CD14-positive monocyte (primary cell): Measurements from ENCODE around the gene SLC16A13. TPM values are rescaled to one million over a fixed set of nuclear protein-coding genes. Genes with fewer than 3 reads are reported as not detected.

Source experiments
- DNase-seq, 3 donors: peaks; one replicate each; pipeline ENCODE4 v3.0.0-alpha.2; 2011 to 2022
- H2AFZ ChIP-seq: 2 replicates; pipeline ENCODE4 v1.6.0; 2012; ENCODE audit warnings: mild to moderate bottlenecking, low read depth, low read length, inconsistent platforms; ENCODE audit not compliant: insufficient read depth, poor library complexity, severe bottlenecking
- H3K27ac ChIP-seq, 2 donors: 1 replicate in 1 of 2; 2 replicates in 1 of 2; pipeline ENCODE4 v1.5.1; 2012 to 2013; ENCODE audit warnings: low read length in 2 of 2, control low read depth in 1 of 2, inconsistent platforms in 1 of 2, low read depth in 1 of 2, mild to moderate bottlenecking in 1 of 2
- H3K27me3 ChIP-seq, 2 donors: one replicate each; pipeline versions ENCODE4 v1.6.0 to v1.6.1; 2011 to 2013; ENCODE audit warnings: low read length in 2 of 2; ENCODE audit not compliant: control insufficient read depth in 2 of 2, insufficient read depth in 2 of 2
- H3K36me3 ChIP-seq, 2 donors: replicated peaks in 1 of 2; 1 replicate in 1 of 2; 2 replicates in 1 of 2; pipeline versions ENCODE4 v1.5.1 to v1.6.1; 2012 to 2013; ENCODE audit warnings: low read length in 2 of 2, control low read depth in 1 of 2, inconsistent platforms in 1 of 2, mild to moderate bottlenecking in 1 of 2; ENCODE audit not compliant: insufficient read depth in 2 of 2, control insufficient read depth in 1 of 2
- H3K4me1 ChIP-seq, 2 donors: 1 replicate in 1 of 2; 2 replicates in 1 of 2; pipeline versions ENCODE4 v1.5.1 to v1.6.1; 2012 to 2013; ENCODE audit warnings: low read length in 2 of 2, control low read depth in 1 of 2, inconsistent platforms in 1 of 2, mild to moderate bottlenecking in 1 of 2, moderate library complexity in 1 of 2; ENCODE audit not compliant: insufficient read depth in 2 of 2, control insufficient read depth in 1 of 2
- H3K4me2 ChIP-seq: replicated peaks from 2 replicates; pipeline ENCODE3; 2012; ENCODE audit warnings: low read length, moderate library complexity, mild to moderate bottlenecking; ENCODE audit not compliant: poor library complexity, severe bottlenecking; ENCODE audit errors: extremely low read depth
- H3K4me3 ChIP-seq, 3 experiments: fragments of 200-600 bp in 1 of 3; sonication (generic) in 1 of 3; replicated peaks in 1 of 3; 1 replicate in 2 of 3; 2 replicates in 1 of 3; pipeline ENCODE4 v1.5.1; 2011 to 2013; ENCODE audit warnings: low read length in 3 of 3, mild to moderate bottlenecking in 3 of 3, control low read depth in 2 of 3, low read depth in 2 of 3, inconsistent platforms in 1 of 3, moderate library complexity in 1 of 3
- H3K79me2 ChIP-seq: 2 replicates; pipeline ENCODE4 v1.6.0; 2012; ENCODE audit warnings: mild to moderate bottlenecking, control low read depth, inconsistent platforms, low read length, moderate library complexity; ENCODE audit not compliant: insufficient read depth
- H3K9ac ChIP-seq: 2 replicates; pipeline ENCODE4 v1.6.0; 2017; ENCODE audit warnings: low read length, mild to moderate bottlenecking; ENCODE audit not compliant: insufficient read depth, poor library complexity, severe bottlenecking
- H3K9me3 ChIP-seq, 2 donors: replicated peaks in 1 of 2; 1 replicate in 1 of 2; 2 replicates in 1 of 2; pipeline versions ENCODE4 v1.5.1 to v1.6.1; 2012 to 2013; ENCODE audit warnings: low read length in 2 of 2, control low read depth in 1 of 2; ENCODE audit not compliant: control insufficient read depth in 1 of 2, insufficient read depth in 1 of 2
- H4K20me1 ChIP-seq: 2 replicates; pipeline ENCODE4 v1.6.0; 2012; ENCODE audit warnings: mild to moderate bottlenecking, low read length, control low read depth, moderate library complexity; ENCODE audit not compliant: insufficient read depth
- H3K27ac Mint-ChIP-seq, 7 donors: one replicate each; pipeline ENCODE4 v1.8.0; 2020; ENCODE audit warnings: mild to moderate bottlenecking in 7 of 7, mixed read lengths in 7 of 7, moderate library complexity in 6 of 7, inconsistent platforms in 2 of 7
- H3K27me3 Mint-ChIP-seq, 3 donors: one replicate each; pipeline ENCODE4 v1.8.0; 2021 to 2022; ENCODE audit warnings: low read depth in 3 of 3, mild to moderate bottlenecking in 3 of 3, mixed read lengths in 3 of 3, moderate library complexity in 3 of 3, inconsistent platforms in 1 of 3
- H3K36me3 Mint-ChIP-seq, 2 donors: one replicate each; pipeline ENCODE4 v1.8.0; 2020; ENCODE audit warnings: mixed read lengths in 2 of 2, inconsistent platforms in 1 of 2, mild to moderate bottlenecking in 1 of 2
- H3K4me1 Mint-ChIP-seq: one replicate; pipeline ENCODE4 v1.8.0; 2020; ENCODE audit warnings: mild to moderate bottlenecking, mixed read lengths
- H3K4me3 Mint-ChIP-seq, 2 donors: one replicate each; pipeline ENCODE4 v1.8.0; 2020; ENCODE audit warnings: mild to moderate bottlenecking in 2 of 2, mixed read lengths in 2 of 2, moderate library complexity in 1 of 2
- H3K9me3 Mint-ChIP-seq, 7 donors: one replicate each; pipeline ENCODE4 v1.8.0; 2020 to 2022; ENCODE audit warnings: mixed read lengths in 7 of 7, mild to moderate bottlenecking in 6 of 7, moderate library complexity in 6 of 7, inconsistent platforms in 2 of 7
- WGBS: methylation state at CpG from one replicate; pipeline ENCODE4 v1.1.5; 2013; ENCODE audit warnings: missing lambda C conversion rate; ENCODE audit not compliant: insufficient coverage; 5-methylcytosine and 5-hydroxymethylcytosine counted together
- intact Hi-C, 2 donors: fragments of 100-400 bp; cut with micrococcal nuclease; formaldehyde crosslinking; loops; one replicate each; pipeline versions ENCODE4 v1.15.0 to v1.15.1; 2023
- polyA plus RNA-seq, 3 donors: library from polyadenylated mRNA; depleted of rRNA in 1 of 3; unstranded in 2 of 3; stranded (reverse) in 1 of 3; fragments of 300-500 nt in 2 of 3; fragments of >200 nt in 1 of 3; fragmentation: Illumina TruSeq in 2 of 3; gene quantifications; 1 replicate in 2 of 3; 2 replicates in 1 of 3; pipeline ENCODE4 v1.2.3, GENCODE V29; 2012 to 2021
- TF ChIP-seq, protein P1 (sequence below): fragments of 200-600 bp; IDR thresholded peaks from one replicate; pipeline ENCODE4 v1.8.0; 2022; ENCODE audit warnings: antibody characterized with exemption, mild to moderate bottlenecking

Gene SLC16A13
- polyA plus RNA-seq, 3 donors = 0.93 to 3.1 (median 2.2) TPM

DNA sequence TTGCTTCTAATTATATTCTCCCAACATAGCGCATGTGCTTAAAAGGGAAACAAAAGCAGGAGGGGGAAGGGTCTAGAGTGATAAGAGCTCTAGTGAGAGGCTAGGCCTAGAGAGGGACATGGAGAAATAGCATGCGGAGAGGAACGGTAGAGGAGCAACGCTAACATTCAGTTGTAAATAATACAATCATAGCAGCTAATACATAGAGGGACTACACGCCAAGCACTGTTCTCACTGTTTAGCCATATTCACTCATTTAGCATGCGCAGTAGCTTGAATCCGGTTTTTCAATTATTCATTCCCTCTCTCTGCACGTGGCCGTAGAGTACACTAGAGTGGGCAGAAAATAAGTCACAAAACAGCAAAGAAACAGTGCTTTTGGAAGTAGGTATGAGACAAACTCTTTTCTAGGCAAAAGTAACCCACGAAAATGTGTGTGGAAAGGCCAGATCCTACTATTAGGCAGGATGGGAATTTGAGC is 41.7 kb upstream of the SLC16A13 start:
- Histone ChIP-seq H3K9me3 (no peaks in the 10 kb centered on the region), H4K20me1 (peaks cover 37% of the 10 kb centered on the region), H3K27ac (no peak overlapping the region), H3K4me1 (peaks cover 0 to 15% of the 10 kb centered on the region in 2 donors), H3K4me3 (no peak overlapping the region), H3K27me3 (no peaks in the 10 kb centered on the region), H3K9ac (no peak overlapping the region), H2AFZ (no peak overlapping the region), H3K4me2 (no peak overlapping the region), H3K36me3 (peaks cover 15 to 27% of the 10 kb centered on the region in 2 donors), H3K79me2 (no peaks in the 10 kb centered on the region)
- TF ChIP-seq, protein P1, sequence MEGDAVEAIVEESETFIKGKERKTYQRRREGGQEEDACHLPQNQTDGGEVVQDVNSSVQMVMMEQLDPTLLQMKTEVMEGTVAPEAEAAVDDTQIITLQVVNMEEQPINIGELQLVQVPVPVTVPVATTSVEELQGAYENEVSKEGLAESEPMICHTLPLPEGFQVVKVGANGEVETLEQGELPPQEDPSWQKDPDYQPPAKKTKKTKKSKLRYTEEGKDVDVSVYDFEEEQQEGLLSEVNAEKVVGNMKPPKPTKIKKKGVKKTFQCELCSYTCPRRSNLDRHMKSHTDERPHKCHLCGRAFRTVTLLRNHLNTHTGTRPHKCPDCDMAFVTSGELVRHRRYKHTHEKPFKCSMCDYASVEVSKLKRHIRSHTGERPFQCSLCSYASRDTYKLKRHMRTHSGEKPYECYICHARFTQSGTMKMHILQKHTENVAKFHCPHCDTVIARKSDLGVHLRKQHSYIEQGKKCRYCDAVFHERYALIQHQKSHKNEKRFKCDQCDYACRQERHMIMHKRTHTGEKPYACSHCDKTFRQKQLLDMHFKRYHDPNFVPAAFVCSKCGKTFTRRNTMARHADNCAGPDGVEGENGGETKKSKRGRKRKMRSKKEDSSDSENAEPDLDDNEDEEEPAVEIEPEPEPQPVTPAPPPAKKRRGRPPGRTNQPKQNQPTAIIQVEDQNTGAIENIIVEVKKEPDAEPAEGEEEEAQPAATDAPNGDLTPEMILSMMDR = no peak
- no peak overlapping the region for H3K4me3 Mint-ChIP-seq
- peaks cover 15% of the 10 kb centered on the region for H3K4me1 Mint-ChIP-seq
- no peak for DNase-seq
- H3K9me3 Mint-ChIP-seq = peaks cover 0 to 3% (median 0%) of the 10 kb centered on the region in 7 donors
- peaks cover 24 to 28% of the 10 kb centered on the region in 2 donors for H3K36me3 Mint-ChIP-seq
- WGBS = 80% methylated on average over 2 of the region's 10 CpGs
- H3K27me3 Mint-ChIP-seq = peaks cover 4 to 11% (median 5%) of the 10 kb centered on the region in 3 donors
- intact Hi-C loops = loop anchor here in 1 of 2 donors (10.0 kb wide), 1 partner anchor 329 kb away; no protein-coding TSS in a partner anchor
- H3K27ac Mint-ChIP-seq = no peak overlapping the region

GRCh38 chr17:6994666-6995256 is 41.1 kb upstream of the SLC16A13 start:
- H3K4me3 ChIP-seq = no peak overlapping the region
- no peak overlapping the region for H3K4me2 ChIP-seq
- TF ChIP-seq, protein P1 = no peak
- H3K27ac ChIP-seq = no peak overlapping the region
- intact Hi-C loops = loop anchor here in 1 of 2 donors (10.0 kb wide), 1 partner anchor 330 kb away; no protein-coding TSS in a partner anchor
- no peaks in the 10 kb centered on the region for H3K9me3 ChIP-seq
- H3K79me2 ChIP-seq = no peaks in the 10 kb centered on the region
- peaks cover 4 to 11% (median 5%) of the 10 kb centered on the region in 3 donors for H3K27me3 Mint-ChIP-seq
- H3K9me3 Mint-ChIP-seq = peaks cover 0 to 3% (median 0%) of the 10 kb centered on the region in 7 donors
- H2AFZ ChIP-seq = no peak overlapping the region
- no peaks in the 10 kb centered on the region for H3K27me3 ChIP-seq
- WGBS = 96% methylated on average over 6 of the region's 9 CpGs
- H3K9ac ChIP-seq = no peak overlapping the region
- peaks cover 43% of the 10 kb centered on the region for H4K20me1 ChIP-seq
- peaks cover 21 to 33% of the 10 kb centered on the region in 2 donors for H3K36me3 ChIP-seq
- DNase-seq = no peak
- H3K4me1 ChIP-seq = peaks cover 0 to 15% of the 10 kb centered on the region in 2 donors
- peak overlapping the region in 1 of 7 donors; percentile 63 for H3K27ac Mint-ChIP-seq
- H3K36me3 Mint-ChIP-seq = peaks cover 30 to 34% of the 10 kb centered on the region in 2 donors
- peaks cover 16% of the 10 kb centered on the region for H3K4me1 Mint-ChIP-seq
- H3K4me3 Mint-ChIP-seq = no peak overlapping the region
